Stimulated activated CD4-positive, alpha-beta T cell treated with anti-CD3 and anti-CD28 coated beads, Interleukin-1b, Interleukin-23, amount 100 ng/mL, for 48 hours (primary cell): ENCODE data around the gene ANXA2.
"Not testable (repeated sequence)": the region's sequence is repeated elsewhere in the genome, so short reads cannot be mapped to it uniquely, and the experiment has no call there.

Experiments used
- DNase-seq: peaks from one replicate; pipeline ENCODE4 v3.0.0-alpha.2; 2020

ANXA2 gene

DNA sequence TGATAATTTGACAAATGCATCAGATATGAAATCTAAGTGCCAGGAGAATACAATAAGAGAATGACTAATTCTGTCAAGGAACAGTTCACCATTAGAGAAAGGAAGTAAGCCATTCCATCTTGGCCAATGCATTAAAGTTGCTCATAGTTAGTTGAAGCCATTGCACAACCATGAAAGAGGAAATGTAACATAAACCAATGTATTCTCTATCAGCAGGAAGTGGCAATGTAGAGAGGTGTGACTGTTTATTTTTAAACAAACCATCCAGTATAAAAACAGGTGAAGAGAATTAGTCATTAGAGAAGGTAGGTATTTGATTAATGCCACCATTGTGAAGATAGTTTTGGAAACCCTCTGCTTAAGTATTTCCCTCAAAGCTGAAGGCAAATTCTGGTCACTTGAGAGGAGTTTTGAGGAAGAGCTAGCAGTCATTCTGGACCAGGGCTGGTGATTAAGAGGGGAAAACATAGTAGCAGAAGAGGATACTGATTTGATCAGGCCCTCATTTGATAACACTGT, 10.7 kb upstream of the ANXA2 start:
- DNase-seq: no peak

DNA sequence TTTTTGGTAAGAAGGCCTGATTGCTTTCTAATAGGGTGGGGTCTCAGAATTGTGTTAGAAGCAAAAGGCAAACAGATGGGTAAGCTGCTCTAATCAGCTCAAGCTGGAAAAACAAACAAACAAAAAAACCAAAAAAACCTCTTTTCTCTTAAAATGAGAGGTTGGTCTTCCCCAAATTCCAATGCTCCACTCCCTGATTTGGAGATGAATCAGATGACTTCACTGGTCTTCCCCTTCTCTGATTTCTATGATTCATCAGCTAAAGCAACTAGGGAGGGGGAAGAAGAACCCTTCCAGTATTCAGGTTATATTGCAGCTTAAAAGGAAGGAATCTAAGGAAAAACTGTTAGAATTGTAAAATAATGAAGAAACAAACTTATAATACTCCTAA, 9.6 kb upstream of the ANXA2 start:
- DNase-seq: no peak

DNA sequence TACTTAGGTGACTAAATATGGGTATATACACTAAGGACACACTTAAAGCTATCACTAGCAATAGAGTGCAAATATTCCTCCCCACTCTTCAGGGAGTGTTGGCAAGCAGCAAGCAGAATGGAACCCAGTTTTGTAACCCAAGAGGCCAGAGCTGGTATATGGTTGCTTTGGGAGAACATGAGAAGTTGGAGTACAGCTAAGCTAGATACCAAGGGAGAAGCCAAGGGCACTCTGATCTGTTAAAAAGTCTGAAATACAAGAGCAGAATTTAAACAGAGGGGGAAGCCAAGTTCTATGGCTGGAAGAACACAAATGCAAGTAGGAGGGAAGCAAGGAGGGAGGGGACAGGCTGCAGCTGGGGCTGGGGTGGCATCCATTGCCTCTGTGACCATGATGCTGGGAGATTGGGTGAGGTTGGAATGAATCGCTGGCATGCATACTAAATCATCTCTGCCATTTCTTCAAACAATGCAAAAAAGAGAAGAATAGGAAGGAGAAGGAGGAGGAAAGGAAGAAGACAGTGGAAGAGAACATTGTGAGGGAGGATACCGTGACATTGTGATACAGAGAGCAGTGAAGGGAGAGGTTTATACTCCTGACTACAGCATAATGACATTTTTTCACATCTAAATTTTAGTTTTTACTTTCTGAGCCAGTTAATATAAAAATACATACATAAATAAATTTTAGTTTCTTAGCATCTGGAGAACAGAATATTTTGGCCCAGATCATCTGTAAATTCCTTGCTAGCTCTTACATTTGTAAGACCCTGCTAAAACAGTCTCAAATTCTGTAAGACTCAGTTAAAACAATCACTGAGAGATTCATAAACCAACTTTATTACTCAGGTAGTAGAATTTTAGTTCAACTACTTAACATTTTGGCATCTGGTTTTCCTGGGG, 9.0 kb upstream of the ANXA2 start:
- DNase-seq: no peak

DNA sequence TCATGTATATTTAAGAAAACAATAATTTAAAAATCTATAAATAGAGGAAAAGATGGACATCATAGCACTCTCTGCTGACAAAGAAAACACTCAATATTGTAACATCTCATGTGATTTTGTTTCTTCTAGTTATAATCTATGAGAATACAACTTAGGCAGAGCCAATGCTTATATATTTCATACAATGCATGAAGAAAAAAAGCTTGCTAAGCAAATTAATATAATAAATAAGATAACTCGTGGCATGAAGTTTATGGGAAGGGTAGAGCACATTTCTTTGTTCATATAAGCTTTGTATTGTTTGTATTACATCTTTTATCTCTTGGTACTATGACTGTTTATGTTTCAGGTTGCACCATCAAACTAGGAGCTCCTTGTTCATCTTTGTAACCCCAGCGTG, 7.6 kb upstream of the ANXA2 start:
- DNase-seq: no peak

DNA sequence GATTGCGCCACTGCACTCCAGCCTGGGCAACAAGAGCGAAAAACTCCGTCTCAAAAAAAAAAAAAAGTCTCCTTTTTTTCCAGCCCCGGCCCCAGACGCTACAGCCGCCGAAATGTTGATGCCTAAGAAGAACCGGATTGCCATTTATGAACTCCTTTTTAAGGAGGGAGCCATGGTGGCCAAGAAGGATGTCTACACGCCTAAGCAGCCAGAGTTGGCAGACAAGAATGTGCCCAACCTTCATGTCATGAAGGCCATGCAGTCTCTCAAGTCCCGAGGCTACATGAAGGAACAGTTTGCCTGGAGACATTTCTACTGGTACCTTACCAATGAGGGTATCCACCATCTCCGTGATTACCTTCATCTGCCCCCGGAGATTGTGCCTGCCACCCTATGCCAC, 6.6 kb upstream of the ANXA2 start:
- DNase-seq: not testable (repeated sequence)

DNA sequence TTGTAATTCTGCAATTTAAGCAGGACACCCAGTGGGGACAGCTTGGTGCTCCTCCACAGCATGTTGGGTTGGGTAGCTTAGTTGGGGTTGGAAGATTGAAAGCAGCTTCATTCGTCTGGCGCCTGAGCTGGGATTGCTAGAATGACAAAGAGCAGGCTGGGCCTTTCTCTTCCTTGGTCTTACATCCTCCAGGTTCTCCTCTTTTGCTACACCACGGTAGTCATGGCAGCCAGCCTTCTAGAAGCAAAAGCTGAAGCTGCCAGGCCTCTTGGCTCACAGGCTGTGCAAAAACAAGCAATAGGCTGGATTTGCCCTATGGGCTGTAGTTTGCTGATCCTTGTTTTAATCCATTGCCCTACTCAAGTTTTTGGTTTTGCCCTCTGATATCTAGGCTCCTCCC, 3.2 kb upstream of the ANXA2 start:
- no peak for DNase-seq

DNA sequence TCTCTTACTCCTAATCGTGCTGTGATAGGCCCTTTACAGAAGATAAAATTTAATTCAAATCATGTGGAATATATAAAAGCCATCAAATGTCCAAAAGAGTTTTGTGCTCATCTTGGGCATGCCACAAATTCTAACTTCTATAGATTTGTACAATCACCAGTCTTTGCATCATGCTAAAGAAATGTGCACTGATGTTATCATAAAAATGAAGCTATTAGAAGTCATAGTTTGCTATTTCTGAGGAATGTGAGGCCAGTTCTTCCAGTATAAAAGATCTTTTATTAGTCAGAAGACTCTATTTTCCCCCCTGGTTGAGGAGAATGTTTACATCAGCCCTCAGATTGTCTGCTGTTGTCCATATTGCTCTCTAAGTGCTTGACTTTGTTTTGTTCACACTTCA, 2.1 kb upstream of the ANXA2 start:
- no peak for DNase-seq

DNA sequence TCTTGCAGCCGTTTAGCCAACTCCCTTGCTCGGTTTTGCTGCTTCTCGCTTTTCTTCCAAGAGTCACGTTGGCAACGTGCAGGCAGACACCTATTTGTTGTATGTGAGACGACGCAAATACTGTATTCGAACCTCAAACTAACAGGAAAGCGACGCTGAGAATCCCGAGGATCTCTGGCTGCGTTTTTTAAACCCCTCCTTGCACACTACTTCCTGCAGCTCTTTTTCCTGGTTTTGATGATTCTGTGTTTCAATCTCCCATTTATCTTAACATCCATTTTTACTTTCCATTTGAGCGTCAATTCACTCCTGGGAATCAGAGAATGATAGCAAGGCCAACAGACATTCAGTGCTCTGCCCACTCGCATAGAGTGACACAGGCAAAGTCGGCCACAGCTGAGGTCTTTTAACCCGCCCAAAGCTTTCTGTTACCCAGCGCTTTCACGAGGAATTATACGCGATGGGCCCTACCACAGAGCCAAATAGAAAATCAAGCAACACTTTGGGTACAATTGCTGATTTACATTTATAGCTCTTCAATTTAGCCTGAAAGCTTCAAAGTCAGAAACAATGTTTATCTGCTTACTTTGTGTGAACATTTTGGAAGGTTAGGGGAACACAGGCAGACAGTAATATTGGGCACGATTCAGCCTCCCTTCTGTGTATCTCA, 1.6 kb upstream of the ANXA2 start:
- no peak for DNase-seq

DNA sequence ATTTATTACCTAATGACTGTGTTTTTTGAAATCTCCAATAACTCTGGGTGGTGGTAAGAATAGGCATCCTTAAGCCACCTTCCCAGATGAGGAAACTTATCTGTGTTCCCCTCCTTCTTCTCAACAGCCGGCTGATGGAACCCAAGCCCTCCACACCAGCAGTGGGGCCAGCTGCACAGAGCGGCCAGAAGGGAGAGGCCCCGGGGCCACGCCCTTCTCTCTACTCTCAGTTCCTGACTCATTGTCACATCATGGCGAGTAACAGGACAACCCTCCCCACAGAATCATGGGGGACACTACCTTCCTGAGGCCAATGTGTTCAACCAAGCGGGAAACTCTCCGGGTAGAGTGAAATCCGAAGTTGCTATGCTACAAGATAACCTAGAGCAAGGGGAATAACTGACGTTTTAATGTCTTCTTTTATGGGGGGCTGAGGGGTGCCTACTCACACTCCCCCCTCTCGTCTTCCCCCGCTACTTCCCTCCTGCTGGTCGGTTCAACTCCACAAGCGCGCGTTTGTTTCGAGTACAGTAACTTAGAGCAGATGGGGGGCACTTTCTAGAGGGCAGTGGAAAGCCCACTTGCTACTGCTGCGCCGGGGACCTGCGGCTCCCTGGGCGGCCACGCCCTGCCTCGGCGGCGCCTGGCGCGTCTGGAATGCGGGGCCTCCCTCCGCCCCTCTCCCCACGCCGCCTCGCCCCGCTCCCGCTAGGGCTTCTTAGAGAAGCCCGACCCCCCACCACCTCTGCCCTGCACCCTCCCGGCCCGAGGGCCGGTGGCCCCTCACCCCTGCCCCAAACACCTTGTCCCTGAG, 621 bp downstream of the ANXA2 start:
- DNase-seq: peak; percentile 57

DNA sequence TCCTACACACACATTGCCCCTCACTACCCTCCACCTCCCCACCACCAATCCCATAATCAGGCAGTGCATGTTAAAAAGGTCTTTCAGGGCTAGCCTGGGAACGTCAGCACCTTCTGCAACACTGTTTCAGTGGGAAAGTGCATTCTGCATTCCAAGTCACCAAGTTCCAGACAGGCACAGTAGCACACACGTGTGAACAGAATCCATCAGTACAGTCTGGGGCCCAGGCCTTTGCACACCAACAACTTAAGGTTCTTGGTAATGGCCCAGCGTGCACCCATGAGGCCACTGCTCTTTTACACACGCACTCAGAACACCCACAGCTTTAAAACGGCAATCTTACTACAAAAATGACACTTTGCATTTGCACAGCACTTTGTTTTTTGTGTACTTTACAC, 1.2 kb downstream of the ANXA2 start:
- DNase-seq: no peak

DNA sequence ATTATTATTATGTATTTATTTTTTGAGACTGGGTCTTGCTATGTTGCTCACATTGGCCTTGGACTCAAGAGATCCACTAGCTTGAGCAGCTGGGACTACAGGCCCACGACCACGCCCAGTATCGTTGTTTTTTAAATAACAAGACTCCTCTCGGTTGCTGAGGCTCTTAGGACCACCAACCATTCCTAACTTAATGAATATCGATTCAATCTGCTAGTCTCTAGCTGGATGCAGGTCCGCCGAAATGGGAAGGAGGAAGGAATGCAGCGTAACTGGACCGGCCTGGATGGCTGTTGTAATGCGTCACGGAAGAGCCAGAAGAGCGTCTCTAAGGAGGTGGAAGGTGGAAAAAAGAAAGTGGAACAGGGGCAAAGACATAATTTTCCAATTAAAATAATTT, 1.7 kb downstream of the ANXA2 start:
- no peak for DNase-seq

DNA sequence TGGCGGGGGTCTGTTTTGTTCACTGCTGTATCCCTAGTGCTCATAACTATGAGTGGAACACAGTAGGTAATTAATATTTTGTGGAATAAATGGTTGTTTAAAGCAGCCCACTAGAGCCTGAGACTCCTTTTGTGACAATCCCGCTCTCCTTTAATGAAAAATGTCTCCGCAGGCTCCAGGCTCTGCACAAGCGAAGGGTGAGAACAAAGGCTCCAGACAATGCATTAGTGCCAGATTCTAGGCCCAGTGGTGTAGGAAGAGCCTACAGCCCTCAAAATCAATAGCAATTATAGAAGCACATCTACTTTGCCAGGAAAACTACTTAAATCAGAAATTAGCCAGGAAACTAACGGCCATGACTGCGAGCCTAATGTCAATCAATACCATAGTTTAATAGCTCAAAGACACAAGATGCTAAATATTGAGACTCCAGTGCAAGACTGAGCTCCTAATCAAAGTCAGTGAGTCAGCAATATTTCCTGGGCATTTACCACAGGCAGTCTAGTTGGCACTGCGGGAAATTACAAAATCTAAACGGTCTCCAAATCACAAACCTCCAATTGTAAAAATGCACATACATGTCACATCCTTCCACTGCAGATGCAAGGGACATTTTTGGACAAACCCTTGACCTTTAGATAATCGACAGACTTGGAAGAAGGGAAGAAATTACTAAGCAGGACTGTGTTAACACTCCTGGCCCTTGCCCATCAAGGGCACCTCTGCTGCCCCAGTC, 2.3 kb downstream of the ANXA2 start:
- no peak for DNase-seq

DNA sequence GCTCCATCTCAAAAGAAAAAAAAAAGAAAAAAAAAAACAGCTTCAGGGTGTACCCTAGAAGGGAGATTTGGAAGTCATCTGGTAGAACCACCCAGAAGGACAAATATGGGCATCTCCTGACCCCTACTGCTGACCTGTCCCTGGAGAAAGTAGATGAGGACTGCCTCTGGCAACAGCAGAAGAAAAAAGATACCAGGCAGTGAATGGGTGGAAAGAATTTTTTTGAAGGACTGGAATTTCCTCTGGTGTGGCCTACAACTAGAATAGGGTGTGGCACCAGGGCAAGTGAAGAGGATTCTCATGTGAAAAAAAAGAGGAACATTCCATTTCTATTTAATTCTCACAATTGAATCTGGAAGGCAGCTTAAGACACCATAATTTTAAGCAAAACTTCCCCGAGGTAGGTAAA, 3.1 kb downstream of the ANXA2 start:
- DNase-seq: no peak

DNA sequence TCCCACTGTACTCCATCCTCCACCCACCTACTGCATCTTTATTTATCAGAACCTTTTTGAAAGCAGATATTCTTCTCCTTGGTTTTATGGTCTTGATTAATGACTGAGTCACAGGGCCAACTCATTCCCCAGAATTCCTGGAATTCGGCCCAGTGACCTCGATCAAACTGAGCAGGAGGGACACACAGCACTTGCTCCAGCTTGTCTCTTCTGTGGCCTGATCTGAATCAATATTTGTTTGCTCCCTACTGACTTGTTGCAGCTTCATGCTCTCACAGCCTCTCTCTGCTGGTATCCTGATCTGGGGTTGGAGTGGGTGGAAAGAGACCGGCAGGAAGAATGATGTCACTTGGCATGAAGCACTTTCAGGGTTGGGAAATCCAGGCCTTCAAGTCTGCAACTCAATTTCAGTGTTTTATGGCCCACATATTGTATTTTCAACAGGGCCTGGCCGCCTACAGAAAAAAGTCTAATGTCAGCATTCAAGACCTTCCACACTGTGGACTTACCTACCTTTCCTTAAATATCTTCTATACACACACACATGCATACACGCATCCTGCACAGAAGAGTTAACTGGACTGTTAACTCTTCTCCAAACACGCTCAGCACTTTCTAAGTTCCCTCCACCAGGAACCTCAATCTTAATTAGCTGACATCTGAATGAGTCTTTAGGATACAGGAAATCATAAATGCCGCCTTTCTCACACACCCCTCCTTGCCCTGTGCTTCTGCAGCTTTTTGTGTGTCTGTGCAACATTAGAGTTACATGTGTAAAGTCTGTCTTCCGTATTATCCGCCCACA, 4.6 kb downstream of the ANXA2 start:
- no peak for DNase-seq

DNA sequence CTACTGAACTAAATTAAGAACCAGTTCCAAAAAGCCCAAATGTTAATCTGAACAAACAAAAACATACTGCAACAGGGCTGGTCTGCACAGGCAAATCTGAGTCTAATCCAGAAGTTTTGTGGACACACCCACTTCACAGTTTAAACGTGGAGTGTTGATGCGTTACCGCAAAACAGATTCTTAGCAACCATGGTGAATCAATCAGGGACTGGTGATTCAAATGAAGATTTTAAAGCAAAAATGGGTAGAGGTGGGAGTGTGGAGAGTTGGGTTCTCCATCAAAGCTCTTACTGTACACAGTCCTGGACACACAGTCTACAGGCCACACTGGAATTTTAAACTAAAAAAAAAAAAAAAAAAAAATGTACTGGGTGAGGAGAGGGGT, 5.2 kb downstream of the ANXA2 start:
- DNase-seq: peak; percentile 62

DNA sequence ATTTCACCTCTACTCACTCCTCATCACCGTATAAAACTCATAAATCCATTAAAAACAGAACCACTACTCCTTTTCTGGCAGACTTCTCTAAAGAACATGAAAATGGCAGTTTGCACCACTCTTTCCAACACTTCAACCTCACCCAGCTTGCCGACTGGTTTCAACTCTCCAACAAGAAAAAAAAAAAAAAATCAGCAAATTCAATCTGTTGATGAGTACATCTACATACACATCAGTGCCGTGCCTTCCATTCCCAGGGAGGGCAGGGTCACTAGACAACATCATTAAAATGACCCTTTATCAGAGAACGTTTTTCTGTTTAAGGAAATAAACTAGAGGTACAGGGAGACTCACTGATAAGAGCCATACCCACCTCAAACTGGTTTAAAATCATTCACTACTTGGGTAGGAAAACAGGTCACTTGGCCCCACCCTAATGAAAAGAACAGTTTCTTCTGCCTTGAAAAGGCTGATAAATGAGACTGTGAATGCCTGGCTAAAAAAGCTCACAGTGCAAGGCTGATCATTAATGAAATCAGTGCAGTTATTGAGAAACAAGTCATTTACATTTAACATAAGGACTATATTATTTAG, 6.0 kb downstream of the ANXA2 start:
- no peak for DNase-seq

DNA sequence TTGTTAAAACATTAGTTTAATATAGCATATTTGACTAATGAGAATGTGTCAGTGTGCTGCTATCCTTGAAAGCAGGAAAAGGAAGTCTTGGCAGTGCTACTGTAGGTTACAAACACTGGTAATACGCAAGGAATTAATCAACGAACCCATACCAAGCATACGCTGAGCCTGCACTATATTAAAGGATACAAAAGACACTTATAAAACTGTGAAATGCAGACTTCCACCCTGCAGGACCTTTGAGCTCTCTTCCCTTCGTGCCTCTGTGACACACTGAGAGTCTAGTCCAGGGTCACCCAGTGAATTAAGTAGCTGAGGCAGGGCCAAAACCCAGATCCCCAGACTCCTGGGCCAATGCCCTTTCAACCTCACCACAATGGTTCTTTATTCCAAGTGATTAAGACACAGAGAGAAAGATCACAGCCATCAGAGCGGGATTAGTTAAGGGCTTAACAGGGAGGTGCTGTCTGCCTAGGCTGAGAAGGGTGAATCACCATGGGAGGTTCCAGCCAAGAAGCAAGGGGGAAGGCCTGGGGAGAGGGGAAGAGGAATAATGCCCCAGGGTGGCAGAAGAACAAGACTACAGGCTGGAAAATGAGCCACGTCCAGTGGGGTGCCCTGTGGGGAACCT, 6.8 kb downstream of the ANXA2 start:
- no peak for DNase-seq

DNA sequence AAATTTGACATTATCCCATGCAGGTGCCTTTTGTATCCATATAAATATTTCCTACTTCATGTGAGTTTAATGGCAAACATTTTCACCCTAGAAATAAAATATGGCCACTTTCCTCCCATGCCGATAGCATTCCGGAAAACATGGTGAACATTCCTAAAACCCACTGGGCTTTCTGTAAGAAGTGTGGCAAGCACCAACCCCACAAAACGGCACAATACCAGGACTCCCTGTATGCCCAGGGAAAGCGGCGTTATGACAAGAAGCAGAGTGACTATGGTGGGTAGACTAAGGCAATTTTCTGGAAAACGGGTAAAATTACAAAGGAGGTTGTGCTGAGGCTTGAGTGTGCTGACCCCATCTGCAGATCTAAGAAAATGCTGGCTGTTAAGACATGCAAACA, 7.6 kb downstream of the ANXA2 start:
- DNase-seq: no peak

DNA sequence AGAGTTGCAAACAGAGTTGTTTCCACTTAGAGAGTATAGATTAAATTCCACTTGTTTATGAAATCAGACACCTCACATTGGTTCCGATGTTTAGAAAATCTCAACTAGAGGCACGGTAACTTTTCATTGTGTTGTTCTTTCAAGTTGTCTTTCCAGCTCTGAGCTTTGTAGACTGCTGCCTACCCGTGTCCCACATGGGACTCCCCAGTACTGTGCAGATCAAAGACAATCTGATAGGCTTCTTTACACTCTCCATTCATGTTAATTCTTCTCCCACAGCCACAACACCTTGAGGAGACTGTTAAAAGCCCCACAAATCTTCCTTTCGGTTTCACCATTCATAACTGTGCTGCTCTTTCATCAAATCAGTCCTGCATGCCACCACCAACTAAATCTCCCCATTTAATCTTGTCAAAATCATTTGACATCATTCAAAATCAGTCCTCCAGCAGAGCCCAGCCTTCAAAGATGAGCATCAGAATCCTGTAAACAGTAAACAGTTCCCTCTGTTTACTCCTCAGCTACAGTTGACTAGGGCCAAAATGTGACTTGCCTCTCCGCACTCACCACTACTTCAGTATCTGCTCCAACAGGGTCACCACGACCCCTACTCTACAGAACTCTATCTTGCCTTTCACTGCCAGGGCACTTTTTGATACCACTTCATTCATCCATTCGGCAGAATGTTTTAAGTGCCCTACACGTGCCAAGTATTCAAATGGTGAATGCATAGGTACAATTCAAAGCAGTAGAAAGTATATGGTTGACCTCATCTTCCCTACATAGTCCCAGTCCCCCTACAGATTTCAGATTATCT, 8.3 kb downstream of the ANXA2 start:
- DNase-seq: peak; percentile 43

DNA sequence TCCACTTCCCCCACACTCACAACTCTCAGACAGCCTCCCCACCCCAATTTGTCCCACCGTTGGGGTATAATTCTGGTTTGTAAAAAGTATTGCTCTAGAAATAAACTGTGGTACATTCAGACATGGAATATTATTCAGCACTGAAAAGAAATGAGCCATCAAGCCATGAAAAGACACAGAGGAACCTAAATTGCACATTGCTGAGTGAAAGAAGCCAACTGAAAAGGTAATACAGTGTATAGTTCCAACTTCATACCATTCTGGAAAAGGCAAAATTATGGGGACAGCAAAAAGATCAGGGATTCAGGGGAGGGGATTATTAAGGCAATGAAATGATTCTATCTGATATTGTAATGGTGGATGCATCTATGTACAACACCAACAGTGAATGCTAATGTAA, 10.5 kb downstream of the ANXA2 start:
- DNase-seq: no peak
